ENCODE results near the gene PLEKHA1. TPM values are rescaled to one million over a fixed set of nuclear protein-coding genes. Genes with fewer than 3 reads are reported as not detected.

The PLEKHA1 gene
- polyA plus RNA-seq, 1 experiment, result 25.5 TPM

GRCh38 chr10:122373721-122374120, 787 bp upstream of the PLEKHA1 start:
- DNase-seq (ENCODE audit: low read depth, low spot score), result no peak
- CTCF ChIA-PET, result interaction anchor here (0.6 to 2.2 kb wide), 8 partner anchors 31 to 192 kb away, joined by 3 to 11 read pairs (median 3); no protein-coding TSS in a partner anchor
- TF ChIP-seq CTCF (IDR thresholded peaks at IDR 0.05; ENCODE audit: low read depth, low read length), result no peak

GRCh38 chr10:122374859-122375678, 561 bp downstream of the PLEKHA1 start:
- POLR2A ChIA-PET, result interaction anchor here (1.0 to 2.0 kb wide), 4 partner anchors 32 to 779 kb away, joined by 3 to 6 read pairs (median 4); partner anchors contain the start of gene BUB3

More at GRCh38 chr10:122373721-122374120, 787 bp upstream of the PLEKHA1 start:
- peak overlapping the region; percentile 69 for H3K4me3 ChIP-seq (ENCODE audit: low read depth, low read length)
- POLR2A ChIA-PET, result interaction anchor here (0.6 to 2.0 kb wide), 7 partner anchors 17 to 780 kb away, joined by 3 to 6 read pairs (median 3); partner anchors contain the start of gene BUB3
- H3K9me3 ChIP-seq (ENCODE audit: control insufficient read depth, insufficient read depth, low read length), result no peaks in the 10 kb centered on the region; the same call in 1 of the 2 replicates
- H3K27ac ChIP-seq (ENCODE audit: low read depth, low read length), result no peak overlapping the region
- peaks cover 7% of the 10 kb centered on the region for H3K27me3 ChIP-seq (ENCODE audit: control insufficient read depth, insufficient read depth, low read length)

GRCh38 chr10:122375679-122376160, 1.2 kb downstream of the PLEKHA1 start:
- Histone ChIP-seq H3K27me3 (ENCODE audit: control insufficient read depth, insufficient read depth, low read length) (peaks cover 2% of the 10 kb centered on the region), H3K9me3 (ENCODE audit: control insufficient read depth, insufficient read depth, low read length) (no peaks in the 10 kb centered on the region; the same call in 1 of the 2 replicates), H3K4me3 (ENCODE audit: low read depth, low read length) (peak overlapping the region; percentile 86), H3K27ac (ENCODE audit: low read depth, low read length) (no peak overlapping the region)
- ChIA-PET POLR2A (no interaction called here), CTCF (interaction anchor here (1.0 to 1.1 kb wide), 2 partner anchors 77 to 475 kb away, joined by 3 to 4 read pairs; no protein-coding TSS in a partner anchor)
- no peak for DNase-seq (ENCODE audit: low read depth, low spot score)
- no peak for TF ChIP-seq CTCF (IDR thresholded peaks at IDR 0.05; ENCODE audit: low read depth, low read length)

More at GRCh38 chr10:122374859-122375678, 561 bp downstream of the PLEKHA1 start:
- H3K27me3 ChIP-seq (ENCODE audit: control insufficient read depth, insufficient read depth, low read length), result peaks cover 7% of the 10 kb centered on the region
- H3K27ac ChIP-seq (ENCODE audit: low read depth, low read length), result no peak overlapping the region
- CTCF ChIA-PET, result interaction anchor here (1.0 to 2.2 kb wide), 4 partner anchors 32 to 474 kb away, joined by 3 to 11 read pairs (median 6); no protein-coding TSS in a partner anchor
- peak overlapping the region; percentile 86 for H3K4me3 ChIP-seq (ENCODE audit: low read depth, low read length)
- no peaks in the 10 kb centered on the region; the same call in 1 of the 2 replicates for H3K9me3 ChIP-seq (ENCODE audit: control insufficient read depth, insufficient read depth, low read length)
- TF ChIP-seq CTCF (IDR thresholded peaks at IDR 0.05; ENCODE audit: low read depth, low read length), result no peak
- DNase-seq (ENCODE audit: low read depth, low spot score), result no peak

GRCh38 chr10:122376364-122376961, 2.0 kb downstream of the PLEKHA1 start:
- Histone ChIP-seq H3K27me3 (ENCODE audit: control insufficient read depth, insufficient read depth, low read length) (no peaks in the 10 kb centered on the region), H3K4me3 (ENCODE audit: low read depth, low read length) (no peak overlapping the region), H3K9me3 (ENCODE audit: control insufficient read depth, insufficient read depth, low read length) (no peaks in the 10 kb centered on the region; the same call in 1 of the 2 replicates), H3K27ac (ENCODE audit: low read depth, low read length) (no peak overlapping the region)
- no peak for TF ChIP-seq CTCF (IDR thresholded peaks at IDR 0.05; ENCODE audit: low read depth, low read length)
- DNase-seq (ENCODE audit: low read depth, low spot score), result no peak
- CTCF ChIA-PET, result interaction anchor here (1.0 kb wide), 1 partner anchor 78 kb away, joined by 4 read pairs; no protein-coding TSS in a partner anchor
- POLR2A ChIA-PET, result no interaction called here

Data from AG04450 (cell line).